GM12878 (cell line): Measurements from ENCODE around the gene MYOZ2. TPM values are rescaled to one million over a fixed set of nuclear protein-coding genes. Genes with fewer than 3 reads are reported as not detected.

Experiments used
- ATAC-seq: fragments of 200-7000 bp; cut with Tn5 transposase; 3 replicates; pipeline ENCODE4 v1.9.1; 2020; ENCODE audit warnings: mild to moderate bottlenecking, moderate library complexity
- BruUV-seq: library from RNA; stranded (reverse); fragments of 400-500 nt; replicated peaks from 2 replicates; lab custom pipeline; 2021; lab: Mats Ljungman, UMichigan
- CTCF ChIA-PET: fragments of 300-600 bp; sonication (Branson Sonifier 250); formaldehyde crosslinking; extraction: SDS; loops from one replicate; lab custom pipeline; 2021; ENCODE audit warnings: inconsistent platforms; lab: Yijun Ruan, JAX
- POLR2A ChIA-PET: fragments of 350-600 bp; formaldehyde crosslinking; extraction: SDS; loops from one replicate; lab custom pipeline; 2021; ENCODE audit warnings: inconsistent platforms; lab: Charles Lee
- RAD21 ChIA-PET: fragments of 300-600 bp; sonication (Branson Sonifier 250); formaldehyde crosslinking; loops from one replicate; lab custom pipeline; 2023; ENCODE audit warnings: antibody characterized with exemption; ENCODE audit not compliant: unreplicated experiment; lab: Charles Lee
- SMC1A ChIA-PET: fragments of 300-600 bp; sonication (Branson Sonifier 250); formaldehyde crosslinking; loops from one replicate; lab custom pipeline; 2023; ENCODE audit not compliant: unreplicated experiment, uncharacterized antibody; lab: Charles Lee
- DNase-seq: peaks from one replicate; pipeline ENCODE4 v3.0.0-alpha.2; 2011; ENCODE audit warnings: low read depth, low spot score
- FAIRE-seq: peaks from 3 replicates; lab custom pipeline; 2011; peaks lifted over from hg19 to GRCh38; lab: Jason Lieb, UNC
- H2AFZ ChIP-seq: 2 replicates; pipeline ENCODE4 v1.6.0; 2011; ENCODE audit warnings: low read depth, low read length, control low read depth; ENCODE audit not compliant: control insufficient read depth
- H3K27ac ChIP-seq: 2 replicates; pipeline ENCODE4 v1.5.1; 2011; ENCODE audit warnings: control low read depth; ENCODE audit not compliant: control insufficient read depth, insufficient read depth
- H3K27me3 ChIP-seq, 2 experiments: replicated peaks in 1 of 2; 2 replicates each; pipeline versions ENCODE4 v1.6.0 to v1.6.1; 2011; ENCODE audit warnings: low read length in 1 of 2; ENCODE audit not compliant: control insufficient read depth in 2 of 2, insufficient read depth in 2 of 2
- H3K36me3 ChIP-seq, 2 experiments: 2 replicates each; pipeline ENCODE4 v1.5.1; 2011; ENCODE audit warnings: low read length in 1 of 2; ENCODE audit not compliant: control insufficient read depth in 2 of 2, insufficient read depth in 2 of 2
- H3K4me1 ChIP-seq: 2 replicates; pipeline ENCODE4 v1.6.1; 2011; ENCODE audit warnings: mild to moderate bottlenecking, low read length, moderate library complexity, mixed read lengths; ENCODE audit not compliant: control insufficient read depth, insufficient read depth
- H3K4me2 ChIP-seq: 2 replicates; pipeline ENCODE4 v1.6.0; 2011; ENCODE audit warnings: control low read depth; ENCODE audit not compliant: control insufficient read depth, insufficient read depth
- H3K4me3 ChIP-seq: fragments of 200-600 bp; sonication (generic); 2 replicates; pipeline ENCODE4 v1.5.1; 2016
- H3K79me2 ChIP-seq: 2 replicates; pipeline ENCODE4 v1.6.0; 2011; ENCODE audit warnings: low read length; ENCODE audit not compliant: control insufficient read depth, insufficient read depth
- H3K9ac ChIP-seq: 2 replicates; pipeline ENCODE4 v1.8.0; 2011; ENCODE audit warnings: low read length, control low read depth, mixed read lengths; ENCODE audit not compliant: control insufficient read depth, insufficient read depth
- H3K9me3 ChIP-seq: replicated peaks from 3 replicates; pipeline ENCODE4 v1.5.1; 2011; ENCODE audit warnings: mild to moderate bottlenecking, low read length; ENCODE audit not compliant: control insufficient read depth, insufficient read depth
- H4K20me1 ChIP-seq: 2 replicates; pipeline ENCODE4 v1.6.0; 2011; ENCODE audit not compliant: control insufficient read depth, insufficient read depth
- ATF2 ChIP-seq: IDR thresholded peaks from 2 replicates; pipeline ENCODE4 v1.6.1; 2012; ENCODE audit warnings: low read length, inconsistent platforms
- ATF3 ChIP-seq: IDR thresholded peaks from 2 replicates; pipeline ENCODE4 v1.6.1; 2011; ENCODE audit warnings: low read depth, mild to moderate bottlenecking, low read length, moderate library complexity, borderline replicate concordance; ENCODE audit errors: extremely low read depth
- CREM ChIP-seq: IDR thresholded peaks from 2 replicates; pipeline ENCODE4 v1.6.1; 2014; ENCODE audit warnings: antibody characterized with exemption, low read depth
- DPF2 ChIP-seq: fragments of 450-650 bp; IDR thresholded peaks from 2 replicates; pipeline ENCODE4 v1.6.1; 2017; ENCODE audit warnings: mild to moderate bottlenecking
- ESRRA ChIP-seq: IDR thresholded peaks from 2 replicates; pipeline ENCODE4 v1.6.1; 2012; ENCODE audit warnings: mild to moderate bottlenecking, low read length, improper control_type of control experiment
- FOS ChIP-seq: IDR thresholded peaks from 3 replicates; pipeline ENCODE4 v1.6.1; 2011; ENCODE audit warnings: borderline replicate concordance; ENCODE audit not compliant: insufficient read length; ENCODE audit errors: extremely low read depth
- FOXK2 ChIP-seq: fragments of 450-650 bp; IDR thresholded peaks from 2 replicates; pipeline ENCODE4 v1.6.1; 2017; ENCODE audit warnings: mild to moderate bottlenecking, moderate library complexity
- HCFC1 ChIP-seq: fragments of 150-350 bp; IDR thresholded peaks from 2 replicates; pipeline ENCODE4 v1.6.1; 2014; ENCODE audit warnings: low read length
- MTA2 ChIP-seq: fragments of 450-650 bp; IDR thresholded peaks from 2 replicates; pipeline ENCODE4 v1.6.1; 2016; ENCODE audit warnings: low read depth, mild to moderate bottlenecking, moderate library complexity
- MTA3 ChIP-seq: IDR thresholded peaks from 2 replicates; pipeline ENCODE4 v1.6.1; 2012; ENCODE audit warnings: low read length, inconsistent platforms, borderline replicate concordance
- NFIC ChIP-seq: IDR thresholded peaks from 2 replicates; pipeline ENCODE4 v1.6.1; 2012; ENCODE audit warnings: low read depth, mild to moderate bottlenecking, inconsistent platforms, low read length, moderate library complexity
- PAX5 ChIP-seq: IDR thresholded peaks from 2 replicates; pipeline ENCODE4 v1.6.1; 2011; ENCODE audit warnings: low read depth, low read length, borderline replicate concordance
- RELB ChIP-seq: fragments of 450-650 bp; IDR thresholded peaks from 2 replicates; pipeline ENCODE4 v1.6.1; 2017; ENCODE audit warnings: low read depth, mild to moderate bottlenecking, moderate library complexity
- RUNX3 ChIP-seq: IDR thresholded peaks from 2 replicates; pipeline ENCODE4 v1.6.1; 2012; ENCODE audit warnings: low read length, inconsistent platforms
- SREBF1 ChIP-seq: IDR thresholded peaks from 2 replicates; pipeline ENCODE4 v1.6.1; 2012; ENCODE audit warnings: mild to moderate bottlenecking, low read length
- TARDBP ChIP-seq: IDR thresholded peaks from 2 replicates; pipeline ENCODE4 v1.6.1; 2016; ENCODE audit warnings: borderline replicate concordance
- ZSCAN29 ChIP-seq: fragments of 450-650 bp; IDR thresholded peaks from 2 replicates; pipeline ENCODE4 v1.6.1; 2017; ENCODE audit warnings: mild to moderate bottlenecking, moderate library complexity
- WGBS: methylation state at CpG from one replicate; pipeline ENCODE4 v1.1.6; 2016; ENCODE audit warnings: low lambda C conversion rate; ENCODE audit not compliant: insufficient replicate concordance, insufficient coverage; ENCODE audit errors: missing lambda C conversion rate; 5-methylcytosine and 5-hydroxymethylcytosine counted together
- in situ Hi-C: fragments of 300-500 bp; cut with MboI; formaldehyde crosslinking; loops from 9 replicates; pipeline ENCODE4 v1.14.3; 2018; ENCODE audit warnings: mixed read lengths
- intact Hi-C: fragments of 100-400 bp; cut with micrococcal nuclease; formaldehyde crosslinking; loops from one replicate; pipeline ENCODE4 v1.14.2; 2022; ENCODE audit not compliant: unreplicated experiment
- polyA plus RNA-seq, 11 experiments: library from polyadenylated mRNA; depleted of rRNA in 4 of 11; unstranded in 6 of 11; stranded (reverse) in 5 of 11; fragments of >200 nt; fragmentation: Nextera tagmentation in 4 of 11; fragmentation: Illumina TruSeq in 1 of 11; extraction: Ambion mirVana in 4 of 11; extraction: Trizol in 1 of 11; gene quantifications; 1 replicate in 1 of 11; 2 replicates in 10 of 11; pipeline versions ENCODE4 v1.2.1 to v1.2.3, GENCODE V29; 2011 to 2016; ENCODE audit warnings: inconsistent platforms in 2 of 11, missing spikeins in 2 of 11, low read depth in 1 of 11
- total RNA-seq, 4 experiments: library from RNA; depleted of rRNA in 3 of 4; stranded (reverse); fragments of >200 nt in 3 of 4; fragmentation: Illumina TruSeq in 1 of 4; extraction: Trizol in 1 of 4; gene quantifications; 2 replicates each; pipeline versions ENCODE4 v1.2.1 to v1.2.3, GENCODE V29; 2013 to 2021
- TF ChIP-seq, protein P1 (sequence below): fragments of 150-350 bp; IDR thresholded peaks from 2 replicates; pipeline ENCODE4 v1.6.1; 2014; ENCODE audit warnings: mild to moderate bottlenecking, low read depth, low read length

MYOZ2 gene
- total and polyA plus RNA-seq, 10 of the 15 experiments (the other 5 are each of a cell fraction or from before 2014, with no cell fraction given), result not detected

DNA sequence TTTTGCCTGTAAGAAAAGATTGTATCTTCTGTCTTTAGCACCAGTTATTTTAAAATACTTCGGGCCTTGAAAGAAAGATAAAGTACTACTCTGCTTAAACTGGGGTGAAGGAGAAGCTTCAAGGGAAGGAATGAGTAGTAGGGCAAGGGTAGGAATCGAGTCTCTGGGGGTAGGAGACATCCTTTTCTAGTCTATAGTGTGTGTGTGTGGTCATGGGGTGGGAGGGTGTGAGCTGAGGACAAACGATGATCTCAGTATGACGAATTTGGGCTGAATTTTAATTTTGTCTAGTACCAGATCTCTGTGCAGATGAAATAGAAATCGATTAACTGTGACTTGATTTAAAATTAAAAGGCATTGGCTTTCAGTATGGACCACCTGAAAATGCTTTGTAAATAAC is 3.3 kb upstream of the MYOZ2 start:
- no peak for DNase-seq
- no peak overlapping the region for H2AFZ ChIP-seq
- CTCF ChIA-PET, result no interaction called here

More for the DNA sequence above, 3.3 kb upstream of the MYOZ2 start:
- H3K4me1 ChIP-seq, result no peaks in the 10 kb centered on the region
- WGBS, result 29% methylated on average over 5 of the region's 5 CpGs
- no peaks in the 10 kb centered on the region for H4K20me1 ChIP-seq
- no peak overlapping the region for H3K9ac ChIP-seq
- no peak overlapping the region for H3K4me3 ChIP-seq
- ATAC-seq (no peak), FAIRE-seq (no peak)
- no peaks in the 10 kb centered on the region for H3K27me3 ChIP-seq
- no peaks in the 10 kb centered on the region for H3K79me2 ChIP-seq
- ChIA-PET RAD21 (no interaction called here), SMC1A (no interaction called here), POLR2A (no interaction called here)
- H3K9me3 ChIP-seq, result no peaks in the 10 kb centered on the region
- no peak overlapping the region for H3K4me2 ChIP-seq
- intact Hi-C loops (no loop called here), in situ Hi-C loops (no loop called here)
- TF ChIP-seq DPF2 (no peak), NFIC (no peak), TARDBP (no peak), MTA2 (no peak), MTA3 (no peak), ATF3 (no peak), FOS (no peak), HCFC1 (no peak), CREM (no peak), ATF2 (no peak), PAX5 (no peak), FOXK2 (no peak), ZSCAN29 (no peak), RUNX3 (no peak), ESRRA (no peak), RELB (no peak), SREBF1 (no peak)
- TF ChIP-seq, protein P1, sequence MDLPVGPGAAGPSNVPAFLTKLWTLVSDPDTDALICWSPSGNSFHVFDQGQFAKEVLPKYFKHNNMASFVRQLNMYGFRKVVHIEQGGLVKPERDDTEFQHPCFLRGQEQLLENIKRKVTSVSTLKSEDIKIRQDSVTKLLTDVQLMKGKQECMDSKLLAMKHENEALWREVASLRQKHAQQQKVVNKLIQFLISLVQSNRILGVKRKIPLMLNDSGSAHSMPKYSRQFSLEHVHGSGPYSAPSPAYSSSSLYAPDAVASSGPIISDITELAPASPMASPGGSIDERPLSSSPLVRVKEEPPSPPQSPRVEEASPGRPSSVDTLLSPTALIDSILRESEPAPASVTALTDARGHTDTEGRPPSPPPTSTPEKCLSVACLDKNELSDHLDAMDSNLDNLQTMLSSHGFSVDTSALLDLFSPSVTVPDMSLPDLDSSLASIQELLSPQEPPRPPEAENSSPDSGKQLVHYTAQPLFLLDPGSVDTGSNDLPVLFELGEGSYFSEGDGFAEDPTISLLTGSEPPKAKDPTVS, result no peak
- no peak overlapping the region for H3K27ac ChIP-seq
- BruUV-seq, result no TSS peak
- H3K36me3 ChIP-seq, result no peaks in the 10 kb centered on the region
